Activated naive CD8-positive, alpha-beta T cell treated with anti-CD3 and anti-CD28 coated beads, Interleukin-2, amount 50 U/mL, for 24 hours (primary cell): ENCODE measurements around the gene PPFIBP1.
A peak's percentile ranks its signal among the peaks of the same experiment; 100 is the strongest.
"Not testable (repeated sequence)": the region's sequence is repeated elsewhere in the genome, so short reads cannot be mapped to it uniquely, and the experiment has no call there.

Experiments
- ATAC-seq: fragments of 150-1000 bp; cut with Tn5 transposase; one replicate; pipeline ENCODE4 v1.10.0; 2021
- DNase-seq: peaks from one replicate; pipeline ENCODE4 v3.0.0; 2021
- H3K27ac Mint-ChIP-seq: one replicate; pipeline ENCODE4 v1.8.0; 2021; ENCODE audit warnings: mild to moderate bottlenecking, mixed read lengths
- H3K27me3 Mint-ChIP-seq: one replicate; pipeline ENCODE4 v1.8.0; 2021; ENCODE audit warnings: mixed read lengths
- H3K36me3 Mint-ChIP-seq: one replicate; pipeline ENCODE4 v1.8.0; 2021; ENCODE audit warnings: low read depth, mixed read lengths
- H3K4me1 Mint-ChIP-seq: one replicate; pipeline ENCODE4 v1.8.0; 2021; ENCODE audit warnings: mixed read lengths
- H3K4me3 Mint-ChIP-seq: one replicate; pipeline ENCODE4 v1.8.0; 2021; ENCODE audit warnings: mild to moderate bottlenecking, moderate library complexity, mixed read lengths
- H3K9me3 Mint-ChIP-seq: one replicate; pipeline ENCODE4 v1.8.0; 2021; ENCODE audit warnings: mixed read lengths

PPFIBP1 gene

DNA sequence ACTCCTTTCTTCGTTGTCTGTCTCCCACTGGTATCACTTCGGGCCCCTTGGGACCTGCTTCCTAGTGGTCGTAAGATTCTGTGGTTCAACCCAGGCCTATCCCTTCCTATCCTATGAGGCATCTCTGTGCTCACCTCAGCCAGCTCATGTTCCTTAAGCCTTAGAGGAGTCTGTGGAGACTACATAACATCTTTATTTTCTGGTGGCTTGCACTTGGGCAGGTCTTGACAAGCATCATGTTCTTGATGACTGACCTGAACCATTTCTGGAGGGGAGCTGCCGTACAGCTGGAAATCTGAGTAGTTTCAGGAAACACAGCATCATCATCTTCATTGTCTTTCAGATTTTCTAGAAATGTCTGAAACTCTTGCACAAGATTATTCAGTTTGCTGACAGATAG, 69.3 kb downstream of the PPFIBP1 start:
- Mint-ChIP-seq H3K4me3 (no peak overlapping the region), H3K9me3 (peaks cover 4% of the 10 kb centered on the region), H3K4me1 (peaks cover 8% of the 10 kb centered on the region), H3K27ac (no peak overlapping the region), H3K27me3 (no peaks in the 10 kb centered on the region), H3K36me3 (peaks cover 3% of the 10 kb centered on the region)
- DNase-seq (no peak), ATAC-seq (no peak)

DNA sequence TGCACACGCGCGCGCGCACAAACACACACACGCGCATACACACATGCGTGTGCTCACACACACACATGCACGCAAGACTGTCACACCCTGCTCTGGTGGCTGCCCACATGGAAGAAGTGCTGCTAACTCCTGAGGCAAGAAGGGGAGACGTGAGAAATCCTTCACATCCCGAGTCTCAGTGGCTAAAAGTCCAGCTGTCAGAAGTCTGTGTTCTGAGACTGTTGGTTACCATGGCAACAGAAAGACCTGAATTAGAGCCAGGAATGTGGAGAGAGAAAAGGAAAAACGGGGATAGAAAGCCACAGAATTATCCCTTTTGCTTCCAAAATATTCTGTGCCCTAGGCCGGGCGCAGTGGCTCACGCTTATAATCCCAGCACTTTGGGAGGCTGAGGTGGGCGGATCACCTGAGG, 71.2 kb downstream of the PPFIBP1 start:
- DNase-seq: no peak
- ATAC-seq: no peak
- Mint-ChIP-seq H3K4me1 (no peaks in the 10 kb centered on the region), H3K27ac (no peak overlapping the region), H3K9me3 (peaks cover 9% of the 10 kb centered on the region), H3K4me3 (no peak overlapping the region), H3K36me3 (peaks cover 3% of the 10 kb centered on the region), H3K27me3 (no peaks in the 10 kb centered on the region)

DNA sequence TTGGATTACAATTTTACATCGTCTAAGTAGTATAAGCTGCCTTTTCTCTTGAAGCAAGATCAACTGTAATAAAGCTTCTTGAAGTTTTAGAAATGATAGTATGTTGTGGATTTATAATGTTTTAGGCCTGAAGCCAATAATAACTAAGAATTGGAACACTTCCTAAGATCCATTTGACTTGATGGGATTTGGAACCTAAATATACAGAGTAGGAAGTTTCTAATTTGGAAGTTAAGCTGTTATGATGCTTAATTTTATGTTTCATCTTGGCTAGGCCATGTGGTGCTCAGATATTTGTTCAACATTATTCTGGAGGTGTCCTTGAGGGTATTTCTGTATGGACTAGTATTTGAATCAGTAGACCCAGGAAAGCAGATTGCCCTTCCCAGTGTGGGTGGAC, 74.9 kb downstream of the PPFIBP1 start:
- DNase-seq, H3K27me3 Mint-ChIP-seq, H3K27ac Mint-ChIP-seq, H3K9me3 Mint-ChIP-seq, H3K4me3 Mint-ChIP-seq, ATAC-seq, H3K4me1 Mint-ChIP-seq, H3K36me3 Mint-ChIP-seq: not testable (repeated sequence)

DNA sequence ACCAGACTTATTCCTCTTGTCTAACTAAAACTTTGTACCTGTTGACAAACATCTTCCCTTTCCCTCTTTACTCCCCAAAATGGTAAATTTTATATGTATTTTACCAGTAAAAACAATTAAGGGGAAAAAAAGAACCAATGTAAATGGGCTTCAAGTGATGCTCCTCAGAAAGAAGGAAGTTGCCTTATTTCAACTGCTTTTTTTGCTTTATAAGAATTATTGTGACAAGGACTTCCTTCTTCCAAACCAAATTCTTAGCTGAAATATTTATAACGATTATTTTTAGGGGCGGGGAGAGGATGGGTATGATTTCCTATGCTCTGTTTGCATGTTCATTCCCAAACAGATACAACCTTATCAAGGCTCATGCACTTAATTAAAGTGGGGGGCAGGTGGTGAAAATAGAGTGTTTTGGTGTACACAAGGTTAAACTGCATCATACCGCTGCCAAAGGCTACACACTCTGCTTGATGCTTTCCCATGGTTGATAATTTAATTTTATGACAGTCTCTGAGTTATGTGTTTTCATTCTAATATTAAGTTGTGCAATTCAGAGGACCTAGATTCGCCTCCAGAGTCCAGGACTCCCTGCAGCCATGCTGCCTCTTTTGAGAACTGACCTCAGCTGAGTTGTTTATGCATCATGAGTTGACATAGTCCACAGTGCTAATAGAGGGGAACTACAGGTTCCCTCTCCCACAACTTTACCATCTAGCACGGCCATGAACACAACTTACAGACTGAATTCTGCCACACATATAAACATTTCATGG, 77.2 kb downstream of the PPFIBP1 start:
- H3K27ac Mint-ChIP-seq, H3K4me3 Mint-ChIP-seq: not testable (repeated sequence)

DNA sequence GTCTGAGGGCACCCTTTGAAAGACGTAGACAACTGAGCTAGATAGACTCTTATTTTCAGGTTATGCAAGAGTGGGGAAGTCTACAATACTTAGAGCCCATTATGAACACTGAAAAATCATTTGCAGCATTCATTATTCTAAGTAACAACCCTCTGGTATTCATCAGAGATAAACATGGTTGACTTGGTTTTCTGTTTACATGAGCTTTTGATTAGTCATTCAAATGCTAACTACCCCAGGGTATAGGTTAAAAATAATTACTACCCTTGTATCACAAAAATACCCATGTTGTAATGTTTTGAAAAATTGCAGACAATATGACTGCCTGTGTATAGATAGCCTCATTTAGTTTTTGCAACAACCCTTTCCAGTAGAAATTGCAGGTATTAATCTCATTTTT, 78.5 kb downstream of the PPFIBP1 start:
- Mint-ChIP-seq H3K4me3 (no peak overlapping the region), H3K4me1 (no peaks in the 10 kb centered on the region), H3K9me3 (peaks cover 13% of the 10 kb centered on the region), H3K36me3 (peaks cover 4% of the 10 kb centered on the region), H3K27ac (no peak overlapping the region), H3K27me3 (no peaks in the 10 kb centered on the region)
- ATAC-seq (no peak), DNase-seq (no peak)

More for the DNA sequence above, 77.2 kb downstream of the PPFIBP1 start:
- peaks cover 13% of the 10 kb centered on the region for H3K9me3 Mint-ChIP-seq
- H3K36me3 Mint-ChIP-seq, H3K4me1 Mint-ChIP-seq, DNase-seq, ATAC-seq, H3K27me3 Mint-ChIP-seq: not testable (repeated sequence)

DNA sequence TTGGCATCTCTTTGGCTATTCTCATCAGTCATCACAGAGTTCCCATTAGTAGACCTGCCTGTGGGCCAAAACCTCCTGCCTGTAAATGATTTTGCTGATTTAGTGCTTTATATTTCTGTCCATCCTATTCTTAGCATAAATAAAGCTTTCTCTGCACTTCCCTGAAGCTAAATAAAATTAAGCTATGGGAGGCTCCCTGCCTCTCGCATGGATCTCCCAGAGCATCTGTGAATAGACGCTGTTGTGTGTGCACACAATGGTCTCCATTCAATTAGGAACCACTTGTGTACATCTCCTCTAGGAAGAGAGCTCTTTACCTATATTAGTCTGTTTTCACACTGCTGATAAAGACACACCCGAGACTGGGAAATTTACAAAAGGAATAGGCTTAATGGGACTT, 80.4 kb downstream of the PPFIBP1 start:
- ATAC-seq: no peak
- H3K27me3 Mint-ChIP-seq: no peaks in the 10 kb centered on the region
- peaks cover 5% of the 10 kb centered on the region for H3K9me3 Mint-ChIP-seq
- peaks cover 1% of the 10 kb centered on the region for H3K36me3 Mint-ChIP-seq
- no peak overlapping the region for H3K4me3 Mint-ChIP-seq
- no peak overlapping the region for H3K27ac Mint-ChIP-seq
- no peak for DNase-seq
- H3K4me1 Mint-ChIP-seq: no peaks in the 10 kb centered on the region

DNA sequence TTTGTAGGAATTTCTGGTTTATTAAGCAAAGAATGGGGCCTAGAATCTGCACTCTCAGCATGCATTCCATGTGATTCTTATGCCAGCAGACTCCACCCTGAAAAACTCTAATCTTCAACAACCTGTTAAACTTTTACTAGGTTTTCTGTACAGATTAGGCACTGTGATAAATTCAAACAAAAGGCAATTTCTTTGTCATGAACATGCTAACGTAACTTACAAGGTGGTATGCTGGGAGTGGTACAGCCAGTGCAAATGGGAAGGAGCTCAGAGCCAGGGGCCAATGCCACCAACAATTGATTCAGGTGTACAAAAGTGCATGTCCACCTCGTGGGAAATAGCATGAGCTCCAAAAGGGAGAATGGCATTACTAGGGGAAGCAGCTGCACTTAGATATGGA, 83.0 kb downstream of the PPFIBP1 start:
- no peak overlapping the region for H3K4me3 Mint-ChIP-seq
- peaks cover 5% of the 10 kb centered on the region for H3K9me3 Mint-ChIP-seq
- no peaks in the 10 kb centered on the region for H3K4me1 Mint-ChIP-seq
- ATAC-seq: no peak
- H3K36me3 Mint-ChIP-seq: peaks cover 1% of the 10 kb centered on the region
- DNase-seq: no peak
- H3K27me3 Mint-ChIP-seq: no peaks in the 10 kb centered on the region
- H3K27ac Mint-ChIP-seq: no peak overlapping the region

DNA sequence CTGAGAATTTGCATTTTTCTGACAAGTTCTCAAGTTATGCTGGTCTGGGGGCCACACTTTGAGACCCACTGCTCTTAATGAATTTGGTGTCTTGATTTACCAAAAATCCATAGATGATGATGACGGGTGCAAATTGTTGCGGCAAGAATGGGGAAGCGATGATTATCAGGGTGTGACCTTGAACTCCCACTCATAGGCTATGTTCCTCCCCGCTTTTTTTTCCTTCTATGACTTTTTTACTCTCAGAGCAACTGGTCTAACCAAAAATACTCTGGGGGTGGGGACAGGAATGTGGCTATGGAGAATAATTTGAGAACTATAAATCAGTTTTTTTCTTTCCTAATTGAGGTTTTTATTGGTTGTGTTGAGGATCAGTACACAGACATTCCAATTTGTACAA, 83.6 kb downstream of the PPFIBP1 start:
- Mint-ChIP-seq H3K36me3 (peaks cover 1% of the 10 kb centered on the region), H3K27me3 (no peaks in the 10 kb centered on the region), H3K4me3 (no peak overlapping the region), H3K27ac (no peak overlapping the region), H3K9me3 (peaks cover 5% of the 10 kb centered on the region), H3K4me1 (no peaks in the 10 kb centered on the region)
- no peak for DNase-seq
- no peak for ATAC-seq

DNA sequence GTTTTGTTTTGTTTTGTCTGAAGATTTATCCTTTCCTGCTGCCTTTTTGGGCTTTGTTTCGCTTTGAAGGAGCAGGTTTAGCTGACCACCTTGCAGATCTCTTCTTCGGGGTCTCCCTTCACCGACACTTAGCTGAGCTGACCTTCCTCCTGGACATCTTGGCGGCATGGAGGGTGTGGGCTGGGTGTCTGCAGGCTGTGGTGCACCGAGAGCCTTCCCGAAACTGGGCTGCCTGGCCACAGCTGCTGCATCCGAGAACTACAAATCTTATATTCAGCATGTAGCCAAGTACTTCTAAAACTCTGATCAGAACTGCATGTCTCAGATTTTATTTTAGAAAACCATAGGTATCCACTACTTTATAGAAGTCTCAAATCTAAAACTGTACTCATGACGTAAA, 84.9 kb downstream of the PPFIBP1 start:
- Mint-ChIP-seq H3K27ac (no peak overlapping the region), H3K4me1 (no peaks in the 10 kb centered on the region), H3K27me3 (no peaks in the 10 kb centered on the region), H3K36me3 (peaks cover 1% of the 10 kb centered on the region), H3K4me3 (no peak overlapping the region), H3K9me3 (peaks cover 5% of the 10 kb centered on the region)
- DNase-seq: no peak
- no peak for ATAC-seq

DNA sequence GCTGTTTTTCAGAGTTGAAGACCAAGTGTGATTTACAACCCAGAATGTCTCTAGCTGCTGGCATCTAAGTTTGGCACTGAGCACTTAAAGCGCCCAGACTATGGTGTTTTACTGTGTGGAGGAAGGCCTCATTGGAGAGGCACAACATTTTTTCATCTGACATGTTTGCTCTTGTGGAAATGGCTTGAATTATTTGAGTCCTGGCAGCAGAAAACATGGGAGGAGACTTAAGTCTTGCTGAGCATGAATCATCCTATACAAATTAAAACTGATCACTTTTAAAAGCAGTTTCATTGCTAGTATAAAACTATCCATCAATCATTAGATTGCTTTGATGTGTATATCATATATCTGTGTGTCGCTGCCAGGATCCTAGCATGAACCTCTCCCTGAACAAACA, 86.4 kb downstream of the PPFIBP1 start:
- Mint-ChIP-seq H3K4me1 (no peaks in the 10 kb centered on the region), H3K36me3 (no peaks in the 10 kb centered on the region), H3K27ac (no peak overlapping the region), H3K27me3 (no peaks in the 10 kb centered on the region), H3K4me3 (no peak overlapping the region), H3K9me3 (no peaks in the 10 kb centered on the region)
- DNase-seq (no peak), ATAC-seq (no peak)

DNA sequence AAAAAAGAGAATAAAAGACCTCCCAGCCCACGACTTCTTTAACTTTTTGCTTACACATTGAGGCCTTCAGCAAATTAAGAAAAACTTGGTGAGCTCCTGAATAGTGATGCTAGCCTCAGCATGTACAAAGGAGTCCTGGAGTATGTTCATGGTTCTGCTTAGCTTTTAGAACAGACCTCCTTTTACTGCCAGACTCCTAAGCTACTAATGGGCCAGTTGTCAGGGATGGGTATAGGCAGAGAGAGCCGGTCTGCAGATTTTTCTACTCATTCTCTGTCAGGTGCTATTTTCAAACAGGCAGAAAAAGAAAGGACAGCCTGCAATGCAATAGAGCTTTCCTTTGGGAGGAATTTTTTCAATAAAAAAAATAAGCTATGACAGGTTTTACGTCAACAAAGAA, 90.4 kb downstream of the PPFIBP1 start:
- no peak overlapping the region for H3K27ac Mint-ChIP-seq
- ATAC-seq: no peak
- H3K27me3 Mint-ChIP-seq: no peaks in the 10 kb centered on the region

DNA sequence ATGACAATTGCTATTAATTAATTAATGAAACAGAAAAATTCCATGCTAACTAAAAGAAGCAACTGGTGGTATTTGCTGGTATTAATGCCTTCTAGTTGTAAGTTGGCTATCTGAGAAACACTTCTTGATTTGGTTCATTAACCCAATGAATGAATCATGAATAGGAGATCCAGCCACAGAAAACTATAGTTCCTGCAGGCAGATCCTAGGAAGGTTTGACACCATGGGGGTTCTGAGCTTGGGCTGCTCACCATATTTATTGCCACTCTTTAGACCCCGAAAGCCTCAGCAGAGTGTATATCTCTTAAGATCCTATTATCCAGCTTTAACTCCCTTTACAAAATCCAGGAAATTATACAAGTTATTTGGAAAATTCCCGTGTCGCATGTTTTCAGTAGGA, 90.9 kb downstream of the PPFIBP1 start:
- Mint-ChIP-seq H3K4me3 (no peak overlapping the region), H3K27me3 (no peaks in the 10 kb centered on the region), H3K36me3 (no peaks in the 10 kb centered on the region), H3K27ac (no peak overlapping the region), H3K4me1 (peaks cover 14% of the 10 kb centered on the region), H3K9me3 (no peaks in the 10 kb centered on the region)
- no peak for DNase-seq
- ATAC-seq: no peak

More for the DNA sequence above, 90.4 kb downstream of the PPFIBP1 start:
- DNase-seq: no peak
- Mint-ChIP-seq H3K9me3 (no peaks in the 10 kb centered on the region), H3K36me3 (no peaks in the 10 kb centered on the region), H3K4me3 (no peak overlapping the region), H3K4me1 (peaks cover 12% of the 10 kb centered on the region)

DNA sequence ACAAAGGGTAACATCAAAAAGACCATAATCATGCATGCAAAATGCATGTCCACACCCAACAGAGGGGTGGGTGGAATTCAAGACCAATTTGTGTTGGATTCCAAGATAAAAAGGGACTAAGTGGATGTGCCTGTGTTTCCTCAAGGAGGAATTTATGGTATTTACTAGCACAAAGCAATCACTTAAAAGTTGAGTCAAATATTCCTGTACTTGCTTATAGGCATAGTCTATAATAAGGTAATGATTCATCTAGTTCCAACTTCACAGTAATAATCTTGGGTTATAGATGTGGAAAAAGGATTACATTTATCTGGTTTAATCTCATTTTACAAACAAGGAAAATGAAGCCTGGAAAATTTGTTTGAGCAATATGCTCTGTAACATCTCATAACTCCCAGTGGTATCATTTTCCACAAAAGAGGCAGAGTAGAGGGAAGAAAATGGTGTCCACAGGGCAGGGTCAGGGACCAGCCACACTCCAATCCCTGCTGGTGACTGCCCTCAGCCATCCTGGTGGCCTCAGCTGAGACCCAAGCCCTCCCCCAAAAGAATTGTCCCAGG, 91.4 kb downstream of the PPFIBP1 start:
- Mint-ChIP-seq H3K9me3 (no peaks in the 10 kb centered on the region), H3K27ac (no peak overlapping the region), H3K27me3 (no peaks in the 10 kb centered on the region), H3K4me1 (peaks cover 20% of the 10 kb centered on the region), H3K36me3 (no peaks in the 10 kb centered on the region), H3K4me3 (no peak overlapping the region)
- ATAC-seq (no peak), DNase-seq (no peak)

DNA sequence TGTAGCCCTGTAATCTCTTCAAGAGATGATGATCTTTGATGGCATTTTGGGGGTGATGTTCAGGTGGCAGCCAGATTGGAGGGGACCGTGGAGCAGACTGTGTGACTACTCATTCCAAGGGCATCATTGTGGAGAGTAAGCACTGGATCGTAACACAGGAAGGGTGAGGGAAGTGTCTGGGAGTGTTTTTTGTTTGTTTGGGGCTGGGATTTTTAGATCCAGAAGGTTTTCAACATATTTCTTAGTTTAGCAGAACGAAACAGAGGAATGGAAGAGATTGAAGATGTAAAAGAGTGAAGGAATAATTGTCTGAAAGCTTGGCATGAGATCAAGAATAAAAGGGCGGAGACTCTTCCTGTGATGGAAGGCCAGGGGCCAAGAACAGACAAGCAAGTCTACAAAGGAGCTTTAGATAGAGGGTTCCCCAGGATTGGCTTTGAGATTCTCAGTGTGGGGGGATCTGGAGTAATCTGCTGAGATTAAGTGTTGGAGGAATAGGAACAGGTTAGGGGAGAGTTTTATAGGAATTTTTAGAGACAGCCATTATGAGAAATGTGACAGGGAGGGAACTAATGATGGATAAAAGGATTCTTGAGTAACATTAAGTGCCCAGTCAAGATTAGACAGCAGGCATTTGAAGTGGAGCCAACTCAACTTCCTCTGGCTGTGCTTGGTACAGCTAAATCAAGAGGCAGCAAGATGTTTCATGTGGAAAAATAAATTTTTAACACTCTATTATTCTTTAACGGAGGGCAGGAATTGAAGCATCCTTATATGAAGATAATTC, 92.5 kb downstream of the PPFIBP1 start:
- Mint-ChIP-seq H3K4me1 (peaks cover 20% of the 10 kb centered on the region), H3K27ac (no peak overlapping the region), H3K36me3 (no peaks in the 10 kb centered on the region), H3K9me3 (no peaks in the 10 kb centered on the region), H3K27me3 (no peaks in the 10 kb centered on the region), H3K4me3 (no peak overlapping the region)
- DNase-seq: no peak
- no peak for ATAC-seq

DNA sequence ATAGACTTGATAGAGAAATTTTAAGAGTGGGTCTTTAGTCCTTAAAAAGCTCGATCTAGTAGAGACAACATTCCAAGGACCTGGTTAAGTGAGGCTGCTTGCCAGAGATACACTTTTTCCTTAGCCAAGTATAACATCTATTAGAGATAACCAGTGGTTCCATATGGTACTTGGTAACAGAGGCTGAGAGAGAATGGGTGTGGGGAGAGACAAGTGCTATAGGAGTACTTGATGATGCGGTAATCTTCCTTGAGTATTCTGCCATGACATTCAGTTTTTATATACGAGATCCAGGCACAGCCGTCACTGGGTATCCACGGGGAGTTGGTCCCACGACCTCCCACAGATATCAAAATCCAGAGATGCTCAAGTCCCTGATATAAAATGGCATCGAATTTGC, 94.8 kb downstream of the PPFIBP1 start:
- no peaks in the 10 kb centered on the region for H3K36me3 Mint-ChIP-seq
- H3K4me1 Mint-ChIP-seq: peaks cover 20% of the 10 kb centered on the region
- ATAC-seq (no peak), DNase-seq (no peak)
- H3K4me3 Mint-ChIP-seq: no peak overlapping the region
- H3K27ac Mint-ChIP-seq: peak overlapping the region; percentile 43
- no peaks in the 10 kb centered on the region for H3K9me3 Mint-ChIP-seq
- H3K27me3 Mint-ChIP-seq: no peaks in the 10 kb centered on the region
